ENCODE data around the gene MINDY3. TPM values are rescaled to one million over a fixed set of nuclear protein-coding genes. Genes with fewer than 3 reads are reported as not detected.
A peak's percentile ranks its signal among the peaks of the same experiment; 100 is the strongest.
"Not testable (repeated sequence)": the region's sequence is repeated elsewhere in the genome, so short reads cannot be mapped to it uniquely, and the experiment has no call there.

MINDY3 gene
- polyA plus RNA-seq, 3 donors, result 42.9 to 45.1 (median 44.9) TPM

- no peak for DNase-seq (ENCODE audit: low read depth in 3 of 3, low spot score in 2 of 3)
These were observed 78.8 kb downstream of the MINDY3 start for GRCh38 chr10:15781381-15781960.

GRCh38 chr10:15780353-15781135 is 79.8 kb downstream of the MINDY3 start:
- no peak for DNase-seq (ENCODE audit: low read depth in 3 of 3, low spot score in 2 of 3)

DNA sequence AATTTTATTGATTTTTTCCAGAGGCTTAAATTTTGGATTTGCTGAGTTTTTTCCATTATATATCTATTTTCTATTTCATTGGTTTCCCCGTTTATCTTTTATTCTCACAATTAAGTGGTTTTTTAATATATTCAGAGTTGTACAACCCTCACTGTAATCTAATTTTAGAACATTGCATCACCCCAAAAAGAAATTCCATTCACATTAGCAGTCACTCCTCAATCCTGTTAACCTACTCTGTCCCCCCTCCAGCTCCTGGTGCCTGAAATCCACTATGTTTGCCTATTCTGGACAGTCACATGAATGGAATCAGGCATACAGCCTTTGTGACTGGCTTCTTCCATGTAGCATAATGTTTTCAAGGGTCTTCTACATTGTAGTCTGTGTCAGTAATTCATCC is 84.8 kb downstream of the MINDY3 start:
- no peak for DNase-seq (ENCODE audit: low read depth in 3 of 3, low spot score in 2 of 3)

GRCh38 chr10:15774534-15774933 is 85.8 kb downstream of the MINDY3 start:
- not testable (repeated sequence) for DNase-seq (ENCODE audit: low read depth in 3 of 3, low spot score in 2 of 3)

DNA sequence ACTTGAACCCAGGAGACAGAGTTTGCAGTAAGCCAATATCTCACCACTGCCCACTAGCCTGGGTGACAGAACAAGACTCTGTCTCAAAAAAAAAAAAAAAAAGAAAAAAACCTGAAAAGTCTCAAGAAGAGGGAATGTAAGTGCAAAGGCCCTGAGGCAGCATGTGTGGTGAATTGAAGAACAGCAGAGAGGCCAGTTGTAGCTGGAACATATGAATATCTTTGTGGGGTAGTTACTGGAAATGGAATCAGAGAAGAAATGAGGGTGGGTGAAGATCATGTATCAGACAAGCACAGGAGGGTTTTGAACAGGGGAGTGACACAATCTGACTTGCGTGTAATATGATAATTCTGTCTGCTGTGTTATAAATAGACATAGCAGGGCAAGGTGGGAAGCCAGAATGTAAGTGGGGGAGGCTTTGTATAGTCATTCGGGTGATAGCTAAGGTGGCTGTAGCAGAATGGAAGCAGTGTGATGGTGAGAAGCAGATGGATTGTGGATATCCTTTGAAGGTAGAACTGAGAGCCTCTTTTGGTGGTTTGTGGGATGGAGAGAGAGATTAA is 95.3 kb downstream of the MINDY3 start:
- no peak for DNase-seq (ENCODE audit: low read depth in 3 of 3, low spot score in 2 of 3)

DNA sequence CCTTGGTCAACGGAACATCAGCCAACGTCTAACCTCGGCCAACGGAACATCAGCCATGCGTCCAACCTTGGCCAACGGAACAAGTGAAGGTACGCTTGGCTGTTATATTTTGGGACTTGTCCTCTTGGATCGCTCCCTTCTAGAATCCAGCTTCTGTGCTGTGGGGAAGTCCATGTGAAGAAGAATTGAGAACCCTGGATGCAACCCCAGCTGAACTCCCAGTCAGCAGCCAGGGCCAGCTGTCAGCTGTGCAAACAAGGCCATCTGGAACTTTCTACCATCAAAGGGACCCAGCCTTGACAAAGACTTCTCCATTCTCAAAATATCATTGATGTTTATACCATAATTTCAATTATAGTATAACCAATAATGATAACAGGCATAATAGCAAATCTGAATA is 97.3 kb downstream of the MINDY3 start:
- DNase-seq (ENCODE audit: low read depth in 3 of 3, low spot score in 2 of 3), result no peak

DNA sequence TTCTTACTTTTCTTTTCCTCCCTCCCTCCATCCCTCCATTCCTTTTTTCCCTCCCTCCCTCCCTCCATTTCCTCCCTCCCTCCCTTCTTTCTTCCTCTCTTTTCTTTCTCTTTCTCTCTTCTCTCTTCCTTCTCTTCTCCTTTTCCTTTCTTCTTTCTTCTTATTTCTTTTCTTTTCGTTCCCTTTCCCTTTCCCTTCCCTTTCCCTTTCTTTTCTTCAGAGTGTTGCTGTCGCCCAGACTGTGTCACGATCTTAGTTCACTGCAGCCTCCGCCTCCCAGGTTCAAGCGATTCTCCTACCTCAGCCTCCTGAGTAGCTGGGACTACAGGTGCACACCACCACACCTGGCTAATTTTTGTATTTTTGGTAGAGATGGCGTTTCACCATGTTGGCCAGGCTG is 98.1 kb downstream of the MINDY3 start:
- not testable (repeated sequence) for DNase-seq (ENCODE audit: low read depth in 3 of 3, low spot score in 2 of 3)

- DNase-seq (ENCODE audit: low read depth in 3 of 3, low spot score in 2 of 3), result not testable (repeated sequence)
These were observed 99.1 kb downstream of the MINDY3 start for GRCh38 chr10:15761224-15761623.

DNA sequence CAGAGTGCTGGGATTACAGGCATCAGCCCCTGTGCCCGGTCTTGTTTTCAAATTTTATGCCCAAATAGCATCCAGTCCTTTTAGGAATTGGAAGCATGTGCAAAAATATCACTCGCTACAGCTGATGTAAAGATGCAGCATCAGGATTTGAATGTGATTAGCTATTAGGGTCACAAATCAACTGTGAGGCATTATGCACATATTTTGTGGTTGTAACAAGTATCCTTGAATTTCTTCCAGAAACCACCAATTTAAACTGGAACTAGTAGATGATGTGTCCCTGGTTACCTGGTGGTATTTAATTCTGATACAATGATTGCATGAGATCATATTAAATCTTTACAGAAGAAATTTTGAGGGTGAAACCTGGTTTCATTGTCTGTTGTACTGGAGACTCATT is 99.6 kb downstream of the MINDY3 start:
- DNase-seq (ENCODE audit: low read depth in 3 of 3, low spot score in 2 of 3), result no peak

- no peak for DNase-seq (ENCODE audit: low read depth in 3 of 3, low spot score in 2 of 3)
These were observed 101.0 kb downstream of the MINDY3 start for GRCh38 chr10:15759265-15759664.

DNA sequence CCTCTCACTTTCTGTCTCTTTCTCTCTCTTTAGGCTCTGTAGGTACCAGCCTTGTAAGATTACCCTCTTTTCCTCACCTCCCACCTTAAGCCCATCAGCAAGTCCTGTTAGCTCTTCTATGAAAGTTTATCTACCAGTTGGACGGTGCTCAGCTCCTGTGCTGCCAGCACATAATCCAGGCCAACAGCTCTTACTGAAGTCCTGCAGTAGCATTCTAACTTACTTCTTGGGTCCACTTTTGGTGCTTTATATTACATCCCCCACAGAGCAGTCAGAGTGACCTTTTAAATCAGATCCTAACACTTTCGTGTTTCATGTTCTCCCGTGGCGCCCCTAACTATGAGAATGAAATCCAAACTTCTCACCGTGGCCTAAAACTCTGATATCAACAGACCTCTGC is 101.7 kb downstream of the MINDY3 start:
- no peak for DNase-seq (ENCODE audit: low read depth in 3 of 3, low spot score in 2 of 3)

DNA sequence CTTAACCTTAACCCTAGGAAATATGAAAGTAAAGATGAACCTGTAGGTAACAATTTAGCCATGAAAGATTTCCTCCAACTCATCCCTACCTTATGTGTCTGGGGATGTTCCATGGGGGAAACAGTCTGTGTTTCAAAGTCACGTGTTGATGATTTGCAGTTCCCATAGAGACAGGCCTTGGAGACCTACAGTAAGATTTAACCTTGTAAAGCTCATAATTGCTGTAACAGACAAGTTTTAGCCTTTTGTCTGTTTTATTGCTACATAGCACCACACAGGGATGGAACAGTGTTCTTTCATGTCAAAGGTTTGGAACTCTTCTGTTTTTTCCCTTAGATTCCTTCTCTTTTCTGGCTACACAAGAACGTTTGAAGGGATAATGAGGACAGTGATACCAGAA is 105.4 kb downstream of the MINDY3 start:
- DNase-seq (ENCODE audit: low read depth in 3 of 3, low spot score in 2 of 3), result no peak

DNA sequence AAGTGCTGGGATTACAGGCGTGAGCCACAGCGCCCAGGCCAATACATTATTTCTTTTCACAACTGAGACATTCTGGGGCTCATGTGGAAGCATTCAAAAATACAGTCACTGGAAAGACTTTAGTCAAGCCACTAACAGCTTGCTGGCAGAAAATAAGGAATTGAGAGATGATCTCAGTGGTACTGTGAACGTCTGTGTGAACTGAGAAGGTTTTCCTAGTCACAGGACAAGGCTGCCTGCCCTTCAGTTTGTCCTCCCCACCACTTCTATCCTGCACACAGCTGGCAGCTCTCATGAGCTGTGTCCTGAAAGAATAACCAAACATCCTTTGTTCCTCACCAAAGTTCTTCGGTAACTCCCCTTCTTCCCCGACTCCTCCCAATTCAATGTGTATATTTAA is 109.3 kb downstream of the MINDY3 start:
- DNase-seq (ENCODE audit: low read depth in 3 of 3, low spot score in 2 of 3), result no peak

DNA sequence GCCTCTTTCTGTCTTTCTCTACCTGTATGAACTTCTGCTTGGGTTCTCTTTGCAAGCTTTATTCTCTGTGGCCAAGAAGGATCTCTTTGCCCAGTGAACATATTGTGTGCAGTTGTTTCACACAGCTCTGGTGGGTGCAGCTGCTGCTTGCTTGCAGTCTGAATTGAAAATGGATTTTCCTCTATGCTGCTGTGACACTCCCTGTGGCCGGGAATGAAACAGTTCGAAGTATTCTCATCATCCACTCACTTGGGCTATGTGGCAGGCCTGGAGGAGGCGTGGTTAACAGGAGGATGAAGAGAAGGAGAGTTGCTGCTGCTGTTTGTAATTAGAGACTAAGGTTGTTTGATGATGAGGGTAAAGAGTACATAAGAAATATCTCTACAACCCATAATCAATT is 112.2 kb downstream of the MINDY3 start:
- DNase-seq (ENCODE audit: low read depth in 3 of 3, low spot score in 2 of 3), result no peak

DNA sequence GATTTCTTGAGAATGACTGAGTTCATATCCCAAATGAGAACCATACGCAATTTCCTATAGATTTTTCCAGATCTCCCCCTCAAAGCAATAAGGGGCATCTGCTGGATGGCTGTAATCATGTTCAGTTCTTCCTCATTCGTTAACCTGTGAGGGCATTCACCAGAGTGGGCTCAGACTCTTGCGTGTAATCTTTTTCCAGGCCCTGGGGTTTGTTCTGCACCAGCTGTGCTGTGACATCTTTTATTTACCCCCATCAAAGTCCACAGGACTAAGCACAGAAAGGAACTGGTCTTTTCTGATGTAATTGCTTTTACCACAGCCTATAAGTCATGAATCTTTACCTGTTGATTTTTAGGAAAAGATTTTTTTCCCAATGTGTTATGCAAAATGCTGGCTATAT is 112.7 kb downstream of the MINDY3 start:
- no peak for DNase-seq (ENCODE audit: low read depth in 3 of 3, low spot score in 2 of 3)

DNA sequence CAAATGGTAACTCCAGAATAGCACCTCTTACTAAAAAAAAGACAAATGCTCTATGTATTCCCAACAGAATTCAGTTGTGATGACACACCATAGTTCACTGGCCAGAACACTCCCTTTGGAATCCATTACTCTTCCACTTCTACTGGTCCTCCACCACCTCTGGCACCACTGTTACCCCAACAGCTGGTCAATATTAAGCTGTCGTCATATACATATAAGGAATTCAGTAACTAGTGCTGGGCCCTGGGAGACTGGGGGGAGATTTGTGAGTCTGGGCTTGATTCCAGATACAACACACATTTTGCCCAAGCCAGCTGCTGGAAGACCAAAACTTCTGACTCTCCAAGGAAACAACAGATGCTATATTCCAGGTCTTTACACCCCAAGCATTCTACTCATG is 114.6 kb downstream of the MINDY3 start:
- DNase-seq (ENCODE audit: low read depth in 3 of 3, low spot score in 2 of 3), result peak in 2 of 3 donors; percentile 55 to 72

DNA sequence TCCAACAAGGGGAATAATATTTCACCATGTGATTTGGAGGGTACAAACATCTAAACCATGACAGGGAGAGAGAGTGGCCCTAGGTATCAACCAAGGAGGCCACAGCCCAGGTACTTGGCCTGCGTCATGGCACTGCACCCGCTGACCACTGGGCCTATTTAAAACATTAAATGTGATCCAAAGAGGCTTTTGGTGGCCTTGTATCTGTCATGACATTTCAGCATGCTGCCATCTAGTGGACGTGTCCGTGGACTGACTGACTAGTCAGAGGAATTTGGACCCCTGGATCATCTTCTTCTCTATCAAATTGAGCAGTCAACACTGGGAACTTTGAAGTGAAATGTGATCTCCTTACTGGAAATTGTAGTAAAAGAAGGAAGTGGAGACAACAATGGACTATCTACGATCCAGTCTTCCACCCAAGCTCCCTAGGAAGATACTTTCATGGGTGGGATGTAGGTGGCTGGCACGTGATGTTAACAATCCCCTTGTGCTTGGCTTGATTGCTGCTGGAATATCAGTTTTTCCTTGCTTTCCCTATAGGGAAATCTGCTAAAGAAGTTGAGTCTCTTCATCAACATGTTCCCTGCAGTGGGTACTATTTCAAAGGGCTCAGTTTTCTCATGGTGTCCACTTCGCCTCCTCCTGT is 116.0 kb downstream of the MINDY3 start:
- no peak for DNase-seq (ENCODE audit: low read depth in 3 of 3, low spot score in 2 of 3)

DNA sequence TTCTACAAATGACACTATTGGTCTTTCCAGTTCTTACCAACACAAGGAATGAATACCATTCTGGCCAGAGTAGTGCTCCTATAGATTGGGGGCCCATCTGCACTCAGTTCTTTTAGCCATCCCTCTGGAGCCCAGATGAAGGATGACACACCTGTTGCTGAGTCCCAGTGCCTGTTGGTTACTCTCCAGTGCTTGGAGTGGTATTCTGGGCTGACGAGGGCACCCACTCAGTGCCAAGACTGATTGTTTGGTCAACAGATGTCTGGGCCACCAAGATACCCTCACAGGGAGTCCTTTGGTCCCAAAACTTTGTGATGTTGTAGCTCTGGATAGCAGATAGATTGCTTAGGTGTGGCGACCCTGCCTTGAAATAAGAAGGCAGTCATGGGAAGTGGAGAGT is 116.9 kb downstream of the MINDY3 start:
- DNase-seq (ENCODE audit: low read depth in 3 of 3, low spot score in 2 of 3), result no peak

DNA sequence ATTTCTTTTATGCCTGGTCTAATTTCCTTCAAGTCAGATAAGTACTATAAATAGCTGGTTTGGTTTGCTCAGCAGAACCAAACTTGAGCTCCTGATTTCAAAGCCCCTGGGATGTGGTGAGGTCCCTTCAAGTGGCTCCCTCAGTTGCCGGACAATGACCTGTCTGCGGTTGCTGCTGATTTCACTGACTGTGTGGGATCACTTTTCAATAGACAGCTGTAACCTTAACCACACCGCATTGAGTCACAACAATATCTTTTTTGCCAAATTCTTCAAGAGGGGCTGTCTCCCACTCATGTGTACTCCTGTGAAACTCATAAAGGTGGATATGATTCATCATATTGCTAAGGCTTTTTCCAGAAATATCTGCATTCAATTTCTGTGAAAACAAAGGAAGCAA is 117.5 kb downstream of the MINDY3 start:
- no peak for DNase-seq (ENCODE audit: low read depth in 3 of 3, low spot score in 2 of 3)

DNA sequence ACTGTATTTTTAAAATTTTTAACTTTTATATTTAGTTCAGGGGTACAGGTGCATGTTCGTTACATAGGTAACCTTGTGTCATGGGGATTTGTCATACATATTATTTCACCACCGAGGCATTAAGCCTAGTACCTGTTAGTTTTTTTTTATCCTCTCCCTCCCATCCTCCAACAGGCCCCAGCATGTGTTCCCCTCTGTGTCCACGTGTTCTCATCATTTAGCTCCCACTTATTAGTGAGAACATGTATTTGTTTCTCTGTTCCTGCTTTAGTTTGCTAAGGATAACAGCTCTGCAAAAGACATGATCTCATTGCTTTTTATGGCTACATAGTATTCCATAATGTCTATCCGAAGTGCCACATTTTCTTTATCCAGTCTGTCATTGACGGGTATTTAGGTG is 118.2 kb downstream of the MINDY3 start:
- DNase-seq (ENCODE audit: low read depth in 3 of 3, low spot score in 2 of 3), result no peak

GRCh38 chr10:15741581-15741980 is 118.7 kb downstream of the MINDY3 start:
- no peak for DNase-seq (ENCODE audit: low read depth in 3 of 3, low spot score in 2 of 3)

DNA sequence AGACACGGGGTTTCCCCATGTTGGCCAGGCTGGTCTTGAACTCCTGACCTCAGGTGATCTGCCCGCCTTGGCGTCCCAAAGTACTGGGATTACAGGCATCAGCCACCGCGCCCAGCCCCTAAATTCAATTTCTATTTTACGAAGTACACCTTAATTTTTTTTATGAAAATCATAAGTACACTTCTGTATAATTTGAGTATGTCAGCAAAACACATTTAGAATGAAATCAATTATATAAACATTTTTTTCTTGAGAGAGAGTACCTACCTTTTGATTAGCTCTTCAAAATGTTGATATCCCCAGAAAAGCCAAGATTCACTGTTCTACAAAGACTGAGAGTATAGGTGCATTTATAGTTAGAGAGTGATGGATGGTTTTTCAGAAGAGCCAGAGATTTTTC is 120.0 kb downstream of the MINDY3 start:
- no peak for DNase-seq (ENCODE audit: low read depth in 3 of 3, low spot score in 2 of 3)
